ENCODE results near the gene CHST5.
A peak's percentile ranks its signal among the peaks of the same experiment; 100 is the strongest.

CHST5 gene

GRCh38 chr16:75481475-75481874, 54.4 kb downstream of the CHST5 start:
- H3K27me3 ChIP-seq (replicated peaks): no peaks in the 10 kb centered on the region
- H3K27ac ChIP-seq: no peak overlapping the region
- in situ Hi-C loops (cut with HindIII; ENCODE audit: low pct_ligation_motif_present, low sequenced_read_pairs): no loop called here
- peak; percentile 11 for TF ChIP-seq CTCF (IDR thresholded peaks at IDR 0.05; ENCODE audit: low read depth, low read length, missing control alignments)
- no peak overlapping the region for H3K4me3 ChIP-seq (ENCODE audit: low read depth, low read length)
- H3K36me3 ChIP-seq (replicated peaks): no peaks in the 10 kb centered on the region
- no peak for DNase-seq

- Histone ChIP-seq H3K27ac (no peak overlapping the region), H3K4me3 (ENCODE audit: low read depth, low read length) (no peak overlapping the region), H3K27me3 (replicated peaks) (no peaks in the 10 kb centered on the region), H3K36me3 (replicated peaks) (no peaks in the 10 kb centered on the region)
- no peak for TF ChIP-seq CTCF (IDR thresholded peaks at IDR 0.05; ENCODE audit: low read depth, low read length, missing control alignments)
- in situ Hi-C loops (cut with HindIII; ENCODE audit: low pct_ligation_motif_present, low sequenced_read_pairs): no loop called here
- DNase-seq: no peak
Measured at GRCh38 chr16:75479421-75479990, 56.4 kb downstream of the CHST5 start.

Data from brain microvascular endothelial cell (primary cell).